Measurements from ENCODE around the gene ARCN1.

Gene ARCN1

GRCh38 chr11:118640332-118641154 lies 68.3 kb downstream of the ARCN1 start:
- DNase-seq: no peak

GRCh38 chr11:118641397-118642019 lies 69.3 kb downstream of the ARCN1 start:
- no peak for DNase-seq

- no peak for DNase-seq
These were observed 71.2 kb downstream of the ARCN1 start for GRCh38 chr11:118643142-118643994.

- DNase-seq: no peak
These were observed 71.8 kb downstream of the ARCN1 start for GRCh38 chr11:118643995-118644345.

GRCh38 chr11:118644496-118644895 lies 72.3 kb downstream of the ARCN1 start:
- no peak for DNase-seq

GRCh38 chr11:118645066-118645715 lies 73.0 kb downstream of the ARCN1 start:
- no peak for DNase-seq

GRCh38 chr11:118646393-118646792 lies 74.2 kb downstream of the ARCN1 start:
- DNase-seq: no peak

GRCh38 chr11:118648291-118648690 lies 76.1 kb downstream of the ARCN1 start:
- DNase-seq: no peak

GRCh38 chr11:118649941-118650340 lies 77.7 kb downstream of the ARCN1 start:
- DNase-seq: no peak

- DNase-seq: no peak
These were observed 78.2 kb downstream of the ARCN1 start for GRCh38 chr11:118650366-118650765.

GRCh38 chr11:118651820-118652219 lies 79.6 kb downstream of the ARCN1 start:
- no peak for DNase-seq

Data from stimulated activated naive CD4-positive, alpha-beta T cell treated with Interleukin-2 at 50 U/mL for 16 hours (primary cell).